Brain microvascular endothelial cell (primary cell): ENCODE results near the gene PRR20G.
"Not testable (repeated sequence)": the region's sequence is repeated elsewhere in the genome, so short reads cannot be mapped to it uniquely, and the experiment has no call there.

Experiments
- DNase-seq: peaks from one replicate; pipeline ENCODE4 v3.0.0-alpha.2; 2020
- H3K27ac ChIP-seq: fragments of 250-450 bp; sonication (Bioruptor Pico); 2 replicates; pipeline ENCODE4 v1.5.1; 2020; ENCODE audit warnings: mild to moderate bottlenecking, moderate library complexity
- H3K27me3 ChIP-seq: fragments of 250-450 bp; sonication (Bioruptor Pico); replicated peaks from 2 replicates; pipeline ENCODE4 v1.5.1; 2020; ENCODE audit warnings: mild to moderate bottlenecking
- H3K36me3 ChIP-seq: fragments of 250-450 bp; sonication (Bioruptor Pico); replicated peaks from 2 replicates; pipeline ENCODE4 v1.5.1; 2020; ENCODE audit warnings: mild to moderate bottlenecking
- H3K4me3 ChIP-seq: 2 replicates; pipeline ENCODE4 v1.5.1; 2011; ENCODE audit warnings: low read depth, mild to moderate bottlenecking, control low read depth, low read length, moderate library complexity
- CTCF ChIP-seq: IDR thresholded peaks from 2 replicates; pipeline ENCODE4 v1.5.1; 2011; ENCODE audit warnings: low read depth, mild to moderate bottlenecking, moderate library complexity, low read length, control low read depth, inconsistent platforms; ENCODE audit errors: missing control alignments
- in situ Hi-C: cut with HindIII; loops from 2 replicates; pipeline ENCODE4 v1.10.0; 2017; ENCODE audit warnings: low sequenced_read_pairs, low pct_ligation_motif_present

Gene PRR20G

GRCh38 chr3:127296166-127296565, 8.3 kb upstream of the PRR20G start:
- no peak for TF ChIP-seq CTCF
- Histone ChIP-seq H3K4me3 (no peak overlapping the region), H3K27me3 (no peaks in the 10 kb centered on the region), H3K27ac (no peak overlapping the region), H3K36me3 (no peaks in the 10 kb centered on the region)
- no peak for DNase-seq
- in situ Hi-C loops: no loop called here

- DNase-seq, H3K36me3 ChIP-seq, H3K4me3 ChIP-seq, H3K27me3 ChIP-seq, in situ Hi-C loops, H3K27ac ChIP-seq: not testable (repeated sequence)
Observed at GRCh38 chr3:127293650-127294049, 5.8 kb upstream of the PRR20G start.

GRCh38 chr3:127291611-127292010, 3.8 kb upstream of the PRR20G start:
- no peak for DNase-seq
- no peaks in the 10 kb centered on the region for H3K27me3 ChIP-seq
- H3K27ac ChIP-seq: no peak overlapping the region
- no peak overlapping the region for H3K4me3 ChIP-seq
- no peak for TF ChIP-seq CTCF
- no peaks in the 10 kb centered on the region for H3K36me3 ChIP-seq
- in situ Hi-C loops: no loop called here

- DNase-seq: no peak
- Histone ChIP-seq H3K36me3 (no peaks in the 10 kb centered on the region), H3K4me3 (no peak overlapping the region), H3K27me3 (no peaks in the 10 kb centered on the region), H3K27ac (no peak overlapping the region)
- in situ Hi-C loops: no loop called here
- TF ChIP-seq CTCF: no peak
Observed at GRCh38 chr3:127291114-127291513, 3.3 kb upstream of the PRR20G start.

- Histone ChIP-seq H3K27me3 (no peaks in the 10 kb centered on the region), H3K4me3 (no peak overlapping the region), H3K27ac (no peak overlapping the region), H3K36me3 (no peaks in the 10 kb centered on the region)
- in situ Hi-C loops: no loop called here
- TF ChIP-seq CTCF: no peak
- no peak for DNase-seq
Observed at GRCh38 chr3:127289706-127290575, 2.1 kb upstream of the PRR20G start.

GRCh38 chr3:127288921-127289705, 1.3 kb upstream of the PRR20G start:
- no peak for DNase-seq
- in situ Hi-C loops: no loop called here
- no peak overlapping the region for H3K4me3 ChIP-seq
- no peaks in the 10 kb centered on the region for H3K36me3 ChIP-seq
- no peaks in the 10 kb centered on the region for H3K27me3 ChIP-seq
- no peak overlapping the region for H3K27ac ChIP-seq
- no peak for TF ChIP-seq CTCF
